IMR-90 (cell line): Measurements from ENCODE around the gene SLC25A15. TPM values are rescaled to one million over a fixed set of nuclear protein-coding genes. Genes with fewer than 3 reads are reported as not detected.

Experiments used
- ATAC-seq: fragments of 200-7000 bp; cut with Tn5 transposase; 2 replicates; pipeline ENCODE4 v1.9.1; 2020; ENCODE audit warnings: low read depth, mild to moderate bottlenecking, moderate library complexity
- BruUV-seq: library from RNA; stranded (reverse); fragments of 400-500 nt; replicated peaks from 2 replicates; lab custom pipeline; 2021; lab: Mats Ljungman, UMichigan
- CTCF ChIA-PET: fragments of 300-600 bp; formaldehyde crosslinking; extraction: SDS; loops from one replicate; lab custom pipeline; 2021; ENCODE audit warnings: antibody characterized with exemption; lab: Yijun Ruan, JAX
- POLR2A ChIA-PET: fragments of 300-600 bp; sonication (Branson Sonifier 250); formaldehyde crosslinking; loops from one replicate; lab custom pipeline; 2022; ENCODE audit warnings: antibody characterized with exemption; ENCODE audit not compliant: unreplicated experiment; lab: Charles Lee
- DNase-seq: peaks from one replicate; pipeline ENCODE4 v3.0.0; 2013
- H2AFZ ChIP-seq: replicated peaks from 2 replicates; pipeline ENCODE3; 2013; ENCODE audit warnings: low read length, mild to moderate bottlenecking; ENCODE audit not compliant: poor library complexity
- H2AK5ac ChIP-seq: 2 replicates; pipeline ENCODE4 v1.6.1; 2013; ENCODE audit warnings: low read depth, low read length, inconsistent platforms
- H2AK9ac ChIP-seq: replicated peaks from 2 replicates; pipeline ENCODE3; 2013; ENCODE audit warnings: mild to moderate bottlenecking, low read depth, low read length, moderate library complexity; ENCODE audit not compliant: poor library complexity
- H2BK120ac ChIP-seq: 2 replicates; pipeline ENCODE4 v1.6.1; 2013; ENCODE audit warnings: low read depth, low read length, inconsistent platforms
- H2BK15ac ChIP-seq: 3 replicates; pipeline ENCODE4 v1.6.1; 2013; ENCODE audit warnings: low read depth, low read length, inconsistent platforms
- H2BK20ac ChIP-seq: 2 replicates; pipeline ENCODE4 v1.6.1; 2013; ENCODE audit warnings: low read depth, mild to moderate bottlenecking, inconsistent platforms, low read length, moderate library complexity
- H2BK5ac ChIP-seq: 2 replicates; pipeline ENCODE4 v1.6.1; 2013; ENCODE audit warnings: mild to moderate bottlenecking, low read depth, low read length, inconsistent platforms; ENCODE audit not compliant: poor library complexity, severe bottlenecking
- H3K14ac ChIP-seq: replicated peaks from 2 replicates; pipeline ENCODE4 v1.6.1; 2013; ENCODE audit warnings: low read depth, low read length, inconsistent platforms
- H3K18ac ChIP-seq: 2 replicates; pipeline ENCODE4 v1.6.1; 2013; ENCODE audit warnings: low read depth, low read length, control low read depth
- H3K23ac ChIP-seq: 2 replicates; pipeline ENCODE4 v1.6.1; 2013; ENCODE audit warnings: low read depth, low read length, inconsistent platforms
- H3K27ac ChIP-seq: 2 replicates; pipeline ENCODE4 v1.5.1; 2013; ENCODE audit warnings: mild to moderate bottlenecking, control low read depth, low read length; ENCODE audit not compliant: insufficient read depth
- H3K27me3 ChIP-seq: 2 replicates; pipeline ENCODE4 v1.6.1; 2013; ENCODE audit warnings: low read length; ENCODE audit not compliant: control insufficient read depth, insufficient read depth
- H3K36me3 ChIP-seq: 2 replicates; pipeline ENCODE4 v1.6.1; 2013; ENCODE audit warnings: low read length, mixed read lengths; ENCODE audit not compliant: control insufficient read depth, insufficient read depth
- H3K4ac ChIP-seq: 2 replicates; pipeline ENCODE4 v1.6.1; 2013; ENCODE audit warnings: low read depth, low read length, inconsistent platforms
- H3K4me1 ChIP-seq: 2 replicates; pipeline ENCODE4 v1.6.1; 2013; ENCODE audit warnings: low read length, mixed read lengths; ENCODE audit not compliant: control insufficient read depth, insufficient read depth
- H3K4me2 ChIP-seq: 2 replicates; pipeline ENCODE4 v1.6.1; 2013; ENCODE audit warnings: low read depth, mild to moderate bottlenecking, control low read depth, low read length, moderate library complexity
- H3K4me3 ChIP-seq: 2 replicates; pipeline ENCODE4 v1.5.1; 2013; ENCODE audit warnings: low read depth, mild to moderate bottlenecking, control low read depth, low read length, moderate library complexity; ENCODE audit not compliant: insufficient read depth
- H3K56ac ChIP-seq: 2 replicates; pipeline ENCODE4 v1.6.1; 2013; ENCODE audit warnings: low read length, inconsistent platforms; ENCODE audit not compliant: insufficient read depth; ENCODE audit errors: extremely low read depth
- H3K79me1 ChIP-seq, 2 experiments: 2 replicates each; pipeline ENCODE4 v1.6.1; 2013; ENCODE audit warnings: low read length in 2 of 2, inconsistent platforms in 1 of 2, low read depth in 1 of 2
- H3K9ac ChIP-seq: 2 replicates; pipeline ENCODE4 v1.6.1; 2013; ENCODE audit warnings: low read depth, low read length, control low read depth
- H3K9me1 ChIP-seq: 2 replicates; pipeline ENCODE4 v1.6.1; 2013; ENCODE audit warnings: low read length, inconsistent platforms; ENCODE audit not compliant: insufficient read depth
- H3K9me3 ChIP-seq: 2 replicates; pipeline ENCODE4 v1.6.1; 2013; ENCODE audit warnings: low read length; ENCODE audit not compliant: control insufficient read depth, insufficient read depth
- H4K20me1 ChIP-seq: 2 replicates; pipeline ENCODE4 v1.6.1; 2013; ENCODE audit warnings: low read length, inconsistent platforms; ENCODE audit not compliant: insufficient read depth
- H4K5ac ChIP-seq: 2 replicates; pipeline ENCODE4 v1.6.1; 2013; ENCODE audit warnings: mild to moderate bottlenecking, low read depth, low read length, control low read depth
- H4K8ac ChIP-seq, 2 experiments: 2 replicates each; pipeline ENCODE4 v1.6.1; 2013; ENCODE audit warnings: low read depth in 2 of 2, low read length in 2 of 2, control low read depth in 1 of 2, inconsistent platforms in 1 of 2
- H4K91ac ChIP-seq: 2 replicates; pipeline ENCODE4 v1.6.1; 2013; ENCODE audit warnings: low read depth, low read length, inconsistent platforms; ENCODE audit not compliant: insufficient read depth
- BHLHE40 ChIP-seq: fragments of 150-350 bp; IDR thresholded peaks from 2 replicates; pipeline ENCODE4 v1.6.1; 2016; ENCODE audit warnings: mild to moderate bottlenecking, low read depth, low read length
- CEBPB ChIP-seq: IDR thresholded peaks from 2 replicates; pipeline ENCODE4 v1.6.1; 2012; ENCODE audit warnings: low read depth, low read length, improper control_type of control experiment
- CHD1 ChIP-seq: IDR thresholded peaks from 2 replicates; pipeline ENCODE4 v1.6.1; 2012; ENCODE audit warnings: low read depth, low read length, improper control_type of control experiment
- FOS ChIP-seq: fragments of 150-350 bp; IDR thresholded peaks from 2 replicates; pipeline ENCODE4 v1.6.1; 2016; ENCODE audit warnings: low read depth, low read length
- MAFK ChIP-seq: IDR thresholded peaks from 2 replicates; pipeline ENCODE4 v1.6.1; 2012; ENCODE audit warnings: low read depth, low read length, improper control_type of control experiment
- MXI1 ChIP-seq: IDR thresholded peaks from 2 replicates; pipeline ENCODE4 v1.6.1; 2012; ENCODE audit warnings: low read depth, mild to moderate bottlenecking, low read length, moderate library complexity, borderline replicate concordance
- POLR2A ChIP-seq: IDR thresholded peaks from 2 replicates; pipeline ENCODE4 v1.6.1; 2012; ENCODE audit warnings: mild to moderate bottlenecking, low read depth, low read length
- RAD21 ChIP-seq: IDR thresholded peaks from 2 replicates; pipeline ENCODE4 v1.6.1; 2012; ENCODE audit warnings: low read length, improper control_type of control experiment
- RCOR1 ChIP-seq: IDR thresholded peaks from 2 replicates; pipeline ENCODE4 v1.6.1; 2012; ENCODE audit warnings: mild to moderate bottlenecking, low read length, improper control_type of control experiment; ENCODE audit not compliant: insufficient replicate concordance
- RFX5 ChIP-seq: IDR thresholded peaks from 2 replicates; pipeline ENCODE4 v1.8.0; 2012; ENCODE audit warnings: low read depth, mild to moderate bottlenecking, low read length, moderate library complexity
- WGBS, 2 experiments: methylation state at CpG; one replicate each; pipeline versions ENCODE4 v1.1.5 to v1.1.7; 2013; ENCODE audit warnings: missing lambda C conversion rate in 2 of 2; ENCODE audit not compliant: insufficient read length in 1 of 2; ENCODE audit errors: extremely low coverage in 2 of 2; 5-methylcytosine and 5-hydroxymethylcytosine counted together
- dilution Hi-C: fragments of 300-500 bp; cut with HindIII; formaldehyde crosslinking; loops from one replicate; pipeline ENCODE4 v1.14.3; 2018; ENCODE audit warnings: low sequenced_read_pairs; ENCODE audit not compliant: unreplicated experiment
- in situ Hi-C: fragments of 300-500 bp; cut with MboI; formaldehyde crosslinking; loops from 3 replicates; pipeline ENCODE4 v1.14.3; 2019; ENCODE audit warnings: low sequenced_read_pairs, inconsistent platforms, mixed read lengths
- intact Hi-C: fragments of 100-400 bp; cut with micrococcal nuclease; formaldehyde crosslinking; loops from 2 replicates; pipeline ENCODE4 v1.10.0; 2022
- polyA plus RNA-seq, 3 experiments: library from polyadenylated mRNA; depleted of rRNA; stranded (reverse); fragments of >200 nt; gene quantifications; 2 replicates each; pipeline ENCODE4 v1.2.3, GENCODE V29; 2012; ENCODE audit warnings: low replicate concordance in 1 of 3
- total RNA-seq: library from RNA; depleted of rRNA; stranded (reverse); fragments of >200 nt; gene quantifications from 2 replicates; pipeline ENCODE4 v1.2.3, GENCODE V29; 2012
- TF ChIP-seq, protein P1 (sequence below): conservative IDR thresholded peaks from 2 replicates; pipeline ENCODE4 v1.5.1; 2012; ENCODE audit warnings: mild to moderate bottlenecking, low read depth, low read length, improper control_type of control experiment
- TF ChIP-seq, protein P2 (sequence below): fragments of 150-350 bp; IDR thresholded peaks from 2 replicates; pipeline ENCODE4 v1.6.1; 2016; ENCODE audit warnings: low read depth, mild to moderate bottlenecking, low read length, moderate library complexity, borderline replicate concordance
- TF ChIP-seq, protein P3 (sequence below): fragments of 150-350 bp; IDR thresholded peaks from 2 replicates; pipeline ENCODE4 v1.6.1; 2017; ENCODE audit warnings: mild to moderate bottlenecking, antibody characterized with exemption, low read length, low read depth

SLC25A15 gene
- total and polyA plus RNA-seq, 2 of the 4 experiments (the other 2 are of a cell fraction), result 5.4 to 13.3 TPM

DNA sequence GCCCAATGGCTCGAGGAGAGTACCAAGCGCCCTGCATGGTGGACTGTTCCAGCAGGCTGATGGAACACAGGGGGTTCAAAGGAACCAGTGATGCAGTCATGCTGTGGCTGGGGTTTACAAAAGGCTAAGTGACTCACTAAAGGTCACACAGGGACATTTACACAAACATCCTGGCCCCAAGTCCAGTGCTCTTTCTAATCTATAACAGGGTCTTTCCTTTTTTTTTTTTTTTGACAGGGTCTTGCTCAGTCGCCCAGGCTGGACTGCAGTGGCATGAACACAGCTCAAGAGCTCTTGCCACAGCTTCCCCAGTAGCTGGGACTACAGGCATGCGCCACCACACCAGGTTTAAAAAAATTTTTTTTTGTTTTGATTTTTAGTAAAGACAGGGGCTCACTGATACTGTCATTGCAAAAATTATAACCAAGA is 2.8 kb upstream of the SLC25A15 start (continued):
- TF ChIP-seq POLR2A, result no peak

DNA sequence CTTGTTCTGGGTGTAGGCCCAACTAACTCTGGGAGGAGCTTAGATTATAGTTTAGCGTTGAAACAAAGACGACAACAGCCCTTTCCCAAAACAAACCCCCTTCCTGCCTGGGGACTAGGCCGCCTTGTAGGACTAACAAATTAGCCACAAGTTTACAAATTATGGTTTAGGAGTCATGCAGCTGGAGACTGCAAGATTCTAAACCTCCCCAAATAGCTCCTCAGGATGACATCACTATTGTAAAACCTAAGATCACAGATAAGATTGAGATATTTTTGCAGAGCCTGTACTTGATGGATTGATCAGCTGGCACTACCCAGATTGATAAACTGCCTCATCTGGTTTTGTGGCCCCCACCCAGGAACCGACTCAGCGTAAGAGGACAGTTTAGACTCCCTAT is 2.3 kb upstream of the SLC25A15 start:
- DNase-seq (peak; percentile 93), ATAC-seq (peak; percentile 53)
- intact Hi-C loops, result loop anchor here (2.0 to 10.0 kb wide), 2 partner anchors 134 to 438 kb away; no protein-coding TSS in a partner anchor
- Histone ChIP-seq H3K4me3 (no peak overlapping the region), H3K18ac (no peak overlapping the region), H3K23ac (no peak overlapping the region), H2BK20ac (no peak overlapping the region), H3K9me1 (peaks cover 5% of the 10 kb centered on the region), H4K8ac (0 out of 4 replicates have a peak overlapping the region, but pooled peaks of 1 of the 2 experiments have one; percentile 54), H3K9me3 (no peaks in the 10 kb centered on the region), H2AFZ (no peak overlapping the region), H2AK9ac (no peak overlapping the region), H2BK5ac (peak overlapping the region; percentile 53), H2BK120ac (0 out of 2 replicates have a peak overlapping the region, but pooled peaks have one; percentile 35), H3K36me3 (no peaks in the 10 kb centered on the region), H2BK15ac (no peak overlapping the region; the same call in 2 of the 3 replicates), H3K27ac (peak overlapping the region; percentile 80), H3K9ac (no peak overlapping the region), H3K4me1 (peaks cover 4% of the 10 kb centered on the region; the same call in 1 of the 2 replicates), H3K4me2 (no peak overlapping the region), H3K14ac (no peak overlapping the region), H4K91ac (no peak overlapping the region), H4K20me1 (no peaks in the 10 kb centered on the region), H3K79me1 (peaks cover 12 to 17% of the 10 kb centered on the region in 2 experiments; a peak in 3 of 4 replicates), H2AK5ac (peak overlapping the region; percentile 35; the same call in 1 of the 2 replicates), H3K56ac (no peak overlapping the region), H3K27me3 (no peaks in the 10 kb centered on the region), H4K5ac (no peak overlapping the region), H3K4ac (0 out of 2 replicates have a peak overlapping the region, but pooled peaks have one; percentile 29)
- ChIA-PET POLR2A (interaction anchor here (0.6 kb wide), 1 partner anchor 743 kb away, joined by 4 read pairs; no protein-coding TSS in a partner anchor), CTCF (interaction anchor here (0.6 to 1.9 kb wide), 4 partner anchors 10 to 1094 kb away, joined by 3 to 5 read pairs (median 3); no protein-coding TSS in a partner anchor)
- no TSS peak for BruUV-seq
- in situ Hi-C loops, result loop anchor here (10.0 kb wide), 1 partner anchor 268 kb away; no protein-coding TSS in a partner anchor
- WGBS, 2 experiments, result no CpG with 5 or more reads among the region's 5 CpGs
- dilution Hi-C loops, result no loop called here
- no peak for TF ChIP-seq MAFK
- no peak for TF ChIP-seq RFX5
- no peak for TF ChIP-seq BHLHE40
- TF ChIP-seq, protein P1, sequence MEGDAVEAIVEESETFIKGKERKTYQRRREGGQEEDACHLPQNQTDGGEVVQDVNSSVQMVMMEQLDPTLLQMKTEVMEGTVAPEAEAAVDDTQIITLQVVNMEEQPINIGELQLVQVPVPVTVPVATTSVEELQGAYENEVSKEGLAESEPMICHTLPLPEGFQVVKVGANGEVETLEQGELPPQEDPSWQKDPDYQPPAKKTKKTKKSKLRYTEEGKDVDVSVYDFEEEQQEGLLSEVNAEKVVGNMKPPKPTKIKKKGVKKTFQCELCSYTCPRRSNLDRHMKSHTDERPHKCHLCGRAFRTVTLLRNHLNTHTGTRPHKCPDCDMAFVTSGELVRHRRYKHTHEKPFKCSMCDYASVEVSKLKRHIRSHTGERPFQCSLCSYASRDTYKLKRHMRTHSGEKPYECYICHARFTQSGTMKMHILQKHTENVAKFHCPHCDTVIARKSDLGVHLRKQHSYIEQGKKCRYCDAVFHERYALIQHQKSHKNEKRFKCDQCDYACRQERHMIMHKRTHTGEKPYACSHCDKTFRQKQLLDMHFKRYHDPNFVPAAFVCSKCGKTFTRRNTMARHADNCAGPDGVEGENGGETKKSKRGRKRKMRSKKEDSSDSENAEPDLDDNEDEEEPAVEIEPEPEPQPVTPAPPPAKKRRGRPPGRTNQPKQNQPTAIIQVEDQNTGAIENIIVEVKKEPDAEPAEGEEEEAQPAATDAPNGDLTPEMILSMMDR, result no peak
- TF ChIP-seq FOS, result 0 out of 2 replicates have a peak, but pooled peaks have one; percentile 16
- no peak; the same call in 1 of the 2 replicates for TF ChIP-seq CEBPB
- TF ChIP-seq MXI1, result no peak
- TF ChIP-seq, protein P2, sequence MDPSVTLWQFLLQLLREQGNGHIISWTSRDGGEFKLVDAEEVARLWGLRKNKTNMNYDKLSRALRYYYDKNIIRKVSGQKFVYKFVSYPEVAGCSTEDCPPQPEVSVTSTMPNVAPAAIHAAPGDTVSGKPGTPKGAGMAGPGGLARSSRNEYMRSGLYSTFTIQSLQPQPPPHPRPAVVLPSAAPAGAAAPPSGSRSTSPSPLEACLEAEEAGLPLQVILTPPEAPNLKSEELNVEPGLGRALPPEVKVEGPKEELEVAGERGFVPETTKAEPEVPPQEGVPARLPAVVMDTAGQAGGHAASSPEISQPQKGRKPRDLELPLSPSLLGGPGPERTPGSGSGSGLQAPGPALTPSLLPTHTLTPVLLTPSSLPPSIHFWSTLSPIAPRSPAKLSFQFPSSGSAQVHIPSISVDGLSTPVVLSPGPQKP, result no peak
- no peak for TF ChIP-seq RCOR1
- TF ChIP-seq RAD21, result no peak
- TF ChIP-seq, protein P3, sequence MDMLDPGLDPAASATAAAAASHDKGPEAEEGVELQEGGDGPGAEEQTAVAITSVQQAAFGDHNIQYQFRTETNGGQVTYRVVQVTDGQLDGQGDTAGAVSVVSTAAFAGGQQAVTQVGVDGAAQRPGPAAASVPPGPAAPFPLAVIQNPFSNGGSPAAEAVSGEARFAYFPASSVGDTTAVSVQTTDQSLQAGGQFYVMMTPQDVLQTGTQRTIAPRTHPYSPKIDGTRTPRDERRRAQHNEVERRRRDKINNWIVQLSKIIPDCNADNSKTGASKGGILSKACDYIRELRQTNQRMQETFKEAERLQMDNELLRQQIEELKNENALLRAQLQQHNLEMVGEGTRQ, result no peak
- TF ChIP-seq CHD1, result no peak
